Adrenal gland (tissue), 5 donors: ENCODE results near the gene OSMR.

Experiments used
- POLR2A ChIP-seq, 2 donors: fragments of 450-650 bp; IDR thresholded peaks; one replicate each; pipeline ENCODE4 v1.6.1; 2017; ENCODE audit warnings: antibody characterized with exemption in 2 of 2, mild to moderate bottlenecking in 2 of 2, moderate library complexity in 1 of 2
- TF ChIP-seq, protein P1 (sequence below), 6 experiments: fragments of 450-650 bp in 4 of 6; fragments of 200-600 bp in 2 of 6; sonication (generic) in 1 of 6; IDR thresholded peaks; 1 replicate in 5 of 6; 2 replicates in 1 of 6; pipeline versions ENCODE4 v1.5.1 to v1.8.0; 2016 to 2021; ENCODE audit warnings: antibody characterized with exemption in 6 of 6, mild to moderate bottlenecking in 2 of 6, moderate library complexity in 1 of 6
- donor health status: DM: no; HTN: no; CAD: no.

DNA sequence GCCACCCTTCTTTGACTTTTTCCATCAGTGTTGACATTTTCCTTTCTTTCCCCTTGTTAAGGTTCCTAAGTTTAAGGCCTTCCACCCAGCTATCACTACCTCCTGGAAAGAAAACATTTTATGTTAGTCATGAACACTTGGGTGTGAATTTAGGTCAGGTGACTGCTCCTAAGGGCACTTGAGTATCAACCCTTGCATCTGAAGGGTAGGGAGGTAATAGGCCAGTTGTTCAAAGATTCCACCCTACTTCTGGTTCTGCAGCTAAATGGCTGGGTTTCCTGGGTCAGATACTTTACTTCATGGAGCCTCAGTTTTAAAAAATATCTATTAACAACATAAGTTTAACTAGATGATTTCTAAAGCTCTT is 49.1 kb upstream of the OSMR start:
- TF ChIP-seq, protein P1, sequence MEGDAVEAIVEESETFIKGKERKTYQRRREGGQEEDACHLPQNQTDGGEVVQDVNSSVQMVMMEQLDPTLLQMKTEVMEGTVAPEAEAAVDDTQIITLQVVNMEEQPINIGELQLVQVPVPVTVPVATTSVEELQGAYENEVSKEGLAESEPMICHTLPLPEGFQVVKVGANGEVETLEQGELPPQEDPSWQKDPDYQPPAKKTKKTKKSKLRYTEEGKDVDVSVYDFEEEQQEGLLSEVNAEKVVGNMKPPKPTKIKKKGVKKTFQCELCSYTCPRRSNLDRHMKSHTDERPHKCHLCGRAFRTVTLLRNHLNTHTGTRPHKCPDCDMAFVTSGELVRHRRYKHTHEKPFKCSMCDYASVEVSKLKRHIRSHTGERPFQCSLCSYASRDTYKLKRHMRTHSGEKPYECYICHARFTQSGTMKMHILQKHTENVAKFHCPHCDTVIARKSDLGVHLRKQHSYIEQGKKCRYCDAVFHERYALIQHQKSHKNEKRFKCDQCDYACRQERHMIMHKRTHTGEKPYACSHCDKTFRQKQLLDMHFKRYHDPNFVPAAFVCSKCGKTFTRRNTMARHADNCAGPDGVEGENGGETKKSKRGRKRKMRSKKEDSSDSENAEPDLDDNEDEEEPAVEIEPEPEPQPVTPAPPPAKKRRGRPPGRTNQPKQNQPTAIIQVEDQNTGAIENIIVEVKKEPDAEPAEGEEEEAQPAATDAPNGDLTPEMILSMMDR (IDR thresholded peaks at IDR 0.05), result no peak
- TF ChIP-seq POLR2A (IDR thresholded peaks at IDR 0.05), result no peak
